Neural cell (in vitro differentiated cells): Measurements from ENCODE around the gene TMEM266. TPM values are rescaled to one million over a fixed set of nuclear protein-coding genes. Genes with fewer than 3 reads are reported as not detected.

Experiments
- H2AFZ ChIP-seq: fragments of 200-600, 300-800 bp; sonication (generic), shearing (Covaris generic); 2 replicates; pipeline ENCODE4 v1.6.0; 2014; ENCODE audit warnings: low read depth, mild to moderate bottlenecking, antibody characterized with exemption, low read length, moderate library complexity
- H3F3A ChIP-seq: fragments of 200-600 bp; shearing (Covaris generic); 2 replicates; pipeline ENCODE4 v1.6.1; 2016; ENCODE audit warnings: mild to moderate bottlenecking, moderate library complexity, mixed read lengths, antibody characterized with exemption, low read length; ENCODE audit not compliant: insufficient read depth, poor library complexity, severe bottlenecking
- H3K27ac ChIP-seq: fragments of 200-600, 300-800 bp; sonication (generic), shearing (Covaris generic); 2 replicates; pipeline ENCODE4 v1.5.1; 2014; ENCODE audit warnings: mild to moderate bottlenecking, low read length, moderate library complexity
- H3K27me3 ChIP-seq: fragments of 300-800, 200-600 bp; sonication (generic), shearing (Covaris generic); 2 replicates; pipeline ENCODE4 v1.6.0; 2014; ENCODE audit warnings: mild to moderate bottlenecking, low read depth, low read length, moderate library complexity; ENCODE audit not compliant: insufficient read depth
- H3K36me3 ChIP-seq: fragments of 300-800, 200-600 bp; sonication (generic), shearing (Covaris generic); 2 replicates; pipeline ENCODE4 v1.5.1; 2014; ENCODE audit warnings: mild to moderate bottlenecking, antibody characterized with exemption, low read length, moderate library complexity; ENCODE audit not compliant: insufficient read depth
- H3K4me2 ChIP-seq: fragments of 300-800, 200-600 bp; sonication (generic), shearing (Covaris generic); 2 replicates; pipeline ENCODE4 v1.6.0; 2014; ENCODE audit warnings: mild to moderate bottlenecking, low read length
- H3K4me3 ChIP-seq: fragments of 300-800, 200-600 bp; sonication (generic), shearing (Covaris generic); 2 replicates; pipeline ENCODE4 v1.5.1; 2014; ENCODE audit warnings: mild to moderate bottlenecking, low read length, moderate library complexity
- H3K79me2 ChIP-seq: fragments of 200-600 bp; shearing (Covaris generic); replicated peaks from 2 replicates; pipeline ENCODE4 v1.6.0; 2014; ENCODE audit warnings: mild to moderate bottlenecking, low read length, moderate library complexity; ENCODE audit not compliant: insufficient read depth
- H3K9ac ChIP-seq: fragments of 300-800, 200-600 bp; sonication (generic), shearing (Covaris generic); 2 replicates; pipeline ENCODE4 v1.6.1; 2016; ENCODE audit warnings: mild to moderate bottlenecking, low read length, mixed read lengths
- H3K9me2 ChIP-seq: fragments of 200-600 bp; shearing (Covaris generic); 2 replicates; pipeline ENCODE4 v1.6.1; 2016; ENCODE audit warnings: mild to moderate bottlenecking, low read length, mixed read lengths; ENCODE audit not compliant: insufficient read depth
- H3K9me3 ChIP-seq: fragments of 200-600, 300-800 bp; sonication (generic), shearing (Covaris generic); 2 replicates; pipeline ENCODE4 v1.6.1; 2016; ENCODE audit warnings: mild to moderate bottlenecking, mixed run types, low read length, moderate library complexity, mixed read lengths
- H4K20me1 ChIP-seq: fragments of 200-600 bp; shearing (Covaris generic); 2 replicates; pipeline ENCODE4 v1.6.1; 2016; ENCODE audit warnings: mild to moderate bottlenecking, mixed run types; ENCODE audit not compliant: insufficient read depth
- EP300 ChIP-seq: fragments of 450-650 bp; conservative IDR thresholded peaks from 2 replicates; pipeline ENCODE4 v1.6.1; 2014; ENCODE audit warnings: antibody characterized with exemption, mild to moderate bottlenecking, moderate library complexity; ENCODE audit not compliant: poor library complexity, severe bottlenecking
- EZH2 ChIP-seq: fragments of 200-600, 300-800 bp; shearing (Covaris generic), sonication (generic); IDR thresholded peaks from 2 replicates; pipeline ENCODE4 v1.6.1; 2014; ENCODE audit warnings: antibody characterized with exemption, low read length, borderline replicate concordance, mild to moderate bottlenecking; ENCODE audit not compliant: insufficient read depth, poor library complexity, severe bottlenecking
- MXI1 ChIP-seq: fragments of 450-650 bp; conservative IDR thresholded peaks from 2 replicates; pipeline ENCODE4 v1.6.1; 2014; ENCODE audit warnings: antibody characterized with exemption, mild to moderate bottlenecking; ENCODE audit not compliant: poor library complexity, severe bottlenecking
- POLR2AphosphoS5 ChIP-seq: IDR thresholded peaks from 2 replicates; pipeline ENCODE4 v1.6.1; 2012
- RAD21 ChIP-seq: fragments of 450-650 bp; conservative IDR thresholded peaks from 2 replicates; pipeline ENCODE4 v1.6.1; 2014; ENCODE audit warnings: antibody characterized with exemption, mild to moderate bottlenecking, moderate library complexity
- REST ChIP-seq: IDR thresholded peaks from 2 replicates; pipeline ENCODE4 v1.6.1; 2012; ENCODE audit warnings: borderline replicate concordance
- SMC3 ChIP-seq: fragments of 450-650 bp; conservative IDR thresholded peaks from 2 replicates; pipeline ENCODE4 v1.6.1; 2014; ENCODE audit warnings: antibody characterized with exemption, mild to moderate bottlenecking, moderate library complexity; ENCODE audit not compliant: poor library complexity
- TAF1 ChIP-seq: IDR thresholded peaks from 2 replicates; pipeline ENCODE4 v1.6.1; 2012; ENCODE audit warnings: low read depth
- polyA plus RNA-seq: library from polyadenylated mRNA; depleted of rRNA; stranded (reverse); fragments of >200 nt; gene quantifications from 2 replicates; pipeline ENCODE4 v1.2.3, GENCODE V29; 2014

Gene TMEM266
- polyA plus RNA-seq, 1 donor from 2014 or later = 17.6 TPM

- H3K27ac ChIP-seq = no peak overlapping the region
- no peak overlapping the region for H3K9ac ChIP-seq
- H4K20me1 ChIP-seq = no peaks in the 10 kb centered on the region
- no peaks in the 10 kb centered on the region for H3K9me2 ChIP-seq
- TF ChIP-seq RAD21 = no peak
- TF ChIP-seq SMC3 = no peak
- no peak for TF ChIP-seq MXI1
- no peak for TF ChIP-seq POLR2AphosphoS5
- TF ChIP-seq REST = no peak
- TF ChIP-seq EP300 = no peak
- no peak for TF ChIP-seq EZH2
- no peaks in the 10 kb centered on the region for H3K79me2 ChIP-seq
- no peaks in the 10 kb centered on the region for H3K36me3 ChIP-seq
- H3K27me3 ChIP-seq = no peaks in the 10 kb centered on the region
- no peak overlapping the region for H2AFZ ChIP-seq
- H3K4me3 ChIP-seq = no peak overlapping the region
- H3K4me2 ChIP-seq = no peak overlapping the region
- no peaks in the 10 kb centered on the region for H3K9me3 ChIP-seq
- no peaks in the 10 kb centered on the region for H3F3A ChIP-seq
These were observed 103.1 kb downstream of the TMEM266 start for GRCh38 chr15:76162784-76163456.

DNA sequence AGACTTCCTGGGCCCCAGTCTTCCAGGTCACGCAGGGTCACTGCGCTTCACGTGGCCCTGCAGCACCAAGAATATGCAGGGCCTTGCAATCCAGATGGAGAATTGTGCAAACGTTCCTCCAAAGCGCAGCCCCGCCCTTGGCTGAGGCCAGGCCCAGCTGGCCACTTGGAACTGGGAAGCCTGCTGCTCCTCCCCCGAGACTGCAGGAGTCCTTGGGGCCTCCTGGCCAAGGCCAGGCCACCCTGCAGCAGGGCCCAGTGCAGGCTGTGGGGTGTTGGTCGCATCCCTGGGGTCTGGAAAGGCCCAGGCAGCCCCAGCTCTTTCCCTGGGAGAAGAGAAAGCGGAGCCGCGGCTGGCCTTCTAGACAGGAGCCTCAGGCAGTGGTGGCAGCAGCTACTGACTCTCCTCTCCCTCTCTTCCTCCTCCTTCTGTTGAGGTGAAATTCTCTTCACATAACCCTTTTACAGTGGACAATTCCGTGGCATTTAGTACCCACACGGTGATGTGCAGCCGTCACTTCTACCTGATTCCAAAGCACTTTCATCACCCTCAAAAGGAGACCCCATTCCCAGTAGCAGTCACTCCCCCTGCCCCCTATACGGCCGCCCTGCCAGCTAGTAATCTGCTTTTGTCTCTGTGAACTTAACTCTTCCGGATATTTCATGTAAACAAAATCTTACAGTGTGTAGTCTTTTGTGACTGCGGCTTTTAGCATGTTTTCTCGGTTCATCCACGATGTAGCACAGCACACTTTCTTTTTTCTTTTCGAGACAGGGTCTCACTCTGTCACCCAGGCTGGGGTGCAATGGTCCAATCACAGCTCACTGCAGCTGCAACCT lies 103.9 kb downstream of the TMEM266 start:
- H3K36me3 ChIP-seq = no peaks in the 10 kb centered on the region
- no peak overlapping the region for H3K4me2 ChIP-seq
- H4K20me1 ChIP-seq = no peaks in the 10 kb centered on the region
- no peak overlapping the region for H2AFZ ChIP-seq
- TF ChIP-seq EP300 = no peak
- no peaks in the 10 kb centered on the region for H3K79me2 ChIP-seq
- no peaks in the 10 kb centered on the region for H3K9me3 ChIP-seq
- H3F3A ChIP-seq = no peaks in the 10 kb centered on the region
- H3K4me3 ChIP-seq = no peak overlapping the region
- H3K9me2 ChIP-seq = no peaks in the 10 kb centered on the region
- H3K9ac ChIP-seq = no peak overlapping the region
- H3K27me3 ChIP-seq = no peaks in the 10 kb centered on the region
- H3K27ac ChIP-seq = no peak overlapping the region

DNA sequence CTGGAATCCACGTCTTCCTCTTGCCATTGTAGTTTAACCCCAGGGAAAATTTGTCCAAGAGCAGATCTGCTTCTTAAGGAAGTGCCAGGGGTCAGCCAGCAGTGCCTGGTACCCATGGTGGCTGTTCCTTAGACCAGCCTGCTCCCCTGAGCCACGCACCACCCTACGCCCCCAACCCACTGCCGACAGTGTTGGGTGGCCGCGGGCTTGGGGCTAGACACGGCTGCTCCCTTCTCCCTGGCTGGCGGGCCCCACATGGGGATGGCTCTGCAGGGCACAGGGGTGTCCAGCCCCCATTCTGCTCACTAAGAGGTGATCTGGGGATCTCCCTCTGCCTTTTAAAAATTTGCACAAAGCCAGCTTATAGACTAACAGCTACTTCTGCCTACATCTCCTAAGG lies 104.8 kb downstream of the TMEM266 start:
- TF ChIP-seq TAF1 = no peak
- no peak for TF ChIP-seq RAD21
- no peak overlapping the region for H3K27ac ChIP-seq
- H3F3A ChIP-seq = no peaks in the 10 kb centered on the region

More for the DNA sequence above, 104.8 kb downstream of the TMEM266 start:
- no peaks in the 10 kb centered on the region for H3K27me3 ChIP-seq
- no peak overlapping the region for H3K9ac ChIP-seq
- no peaks in the 10 kb centered on the region for H3K79me2 ChIP-seq
- H3K9me3 ChIP-seq = no peaks in the 10 kb centered on the region
- no peak overlapping the region for H3K4me2 ChIP-seq
- H4K20me1 ChIP-seq = no peaks in the 10 kb centered on the region
- no peak overlapping the region for H2AFZ ChIP-seq
- no peaks in the 10 kb centered on the region for H3K9me2 ChIP-seq
- no peaks in the 10 kb centered on the region for H3K36me3 ChIP-seq
- H3K4me3 ChIP-seq = no peak overlapping the region
